ENCODE results near the gene CAMK2G. TPM values are rescaled to one million over a fixed set of nuclear protein-coding genes. Genes with fewer than 3 reads are reported as not detected.
A peak's percentile ranks its signal among the peaks of the same experiment; 100 is the strongest.
"Not testable (repeated sequence)": the region's sequence is repeated elsewhere in the genome, so short reads cannot be mapped to it uniquely, and the experiment has no call there.

The CAMK2G gene
- total and polyA plus RNA-seq, 2 experiments from 2014 or later: 30.6 to 34.1 TPM

DNA sequence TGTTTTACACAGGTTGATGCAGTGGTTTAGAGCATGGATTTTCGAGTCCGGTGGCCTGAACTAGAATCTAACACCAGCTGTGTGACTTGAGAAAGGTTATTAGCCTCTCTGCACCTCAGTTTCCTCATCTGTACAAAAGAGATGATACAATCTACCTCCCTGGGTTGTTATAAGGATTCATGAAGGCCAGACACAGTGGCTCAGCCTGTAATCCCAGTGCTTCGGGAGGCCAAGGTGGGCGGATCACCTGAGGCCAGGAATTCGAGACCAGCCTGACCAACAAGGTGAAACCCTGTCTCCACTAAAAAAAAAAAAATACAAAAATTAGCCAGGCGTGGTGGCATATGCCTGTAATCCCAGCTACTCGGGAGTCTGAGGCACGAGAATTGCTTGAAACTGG, 45.1 kb upstream of the CAMK2G start:
- Histone ChIP-seq H2AFZ (peak overlapping the region; percentile 15; the same call in 1 of the 2 replicates), H3K4me1 (ENCODE audit: insufficient read depth) (peaks cover 16% of the 10 kb centered on the region)
- not testable (repeated sequence) for H3K27me3 Mint-ChIP-seq (ENCODE audit: insufficient read depth, low read depth, poor library complexity); H3K4me2 ChIP-seq; H3K4me3 Mint-ChIP-seq; H3K4me3 ChIP-seq; H3K27ac Mint-ChIP-seq; H3K36me3 ChIP-seq (ENCODE audit: insufficient read depth); H4K20me1 ChIP-seq (replicated peaks; ENCODE audit: insufficient read depth); H3K79me2 ChIP-seq (replicated peaks; ENCODE audit: insufficient read depth); DNase-seq (ENCODE audit: low spot score); H3K27me3 ChIP-seq (ENCODE audit: insufficient read depth); ATAC-seq; H3K9me2 ChIP-seq (ENCODE audit: insufficient read depth); H3F3A ChIP-seq (replicated peaks; ENCODE audit: low read depth); H3K27ac ChIP-seq (ENCODE audit: low read depth); H3K9me3 Mint-ChIP-seq
- Mint-ChIP-seq H3K4me1 (peaks cover 20% of the 10 kb centered on the region), H3K36me3 (ENCODE audit: low read depth) (peaks cover 14% of the 10 kb centered on the region)

DNA sequence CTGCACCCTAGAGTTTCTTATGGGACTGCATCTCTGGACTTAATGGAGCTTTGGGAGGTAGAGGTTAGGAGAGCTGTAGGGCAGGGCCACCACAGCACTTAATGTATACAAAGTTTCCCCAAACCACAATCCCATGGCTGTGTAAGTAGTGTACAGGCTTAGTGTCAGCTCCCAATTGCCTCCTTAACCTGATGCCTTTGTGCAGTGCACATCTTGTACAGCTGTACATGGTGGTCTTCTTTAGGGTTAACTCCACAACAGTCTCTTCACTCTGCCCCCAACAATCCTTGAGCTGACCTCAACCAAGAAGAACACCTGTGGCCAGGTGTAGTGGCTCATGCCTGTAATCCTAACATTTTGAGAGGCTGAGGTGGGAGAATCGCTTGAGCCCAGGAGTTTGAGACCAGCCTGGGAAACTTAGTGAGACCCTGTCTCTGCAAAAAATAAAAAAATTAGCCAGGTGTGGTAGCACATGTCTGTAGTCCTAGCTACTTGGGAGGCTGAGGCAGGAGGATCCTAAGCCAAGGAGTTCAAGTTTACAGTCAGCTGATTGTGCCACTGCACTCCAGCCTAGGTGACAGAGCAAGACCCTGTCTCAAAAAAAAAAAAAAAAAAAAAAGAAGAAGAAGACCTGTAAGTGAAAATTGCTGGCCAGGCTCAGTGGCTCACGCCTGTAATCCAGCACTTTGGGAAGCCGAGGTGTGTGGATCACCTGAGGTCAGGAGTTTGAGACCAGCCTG, 43.4 kb upstream of the CAMK2G start:
- TF ChIP-seq POLR2AphosphoS5 (IDR thresholded peaks at IDR 0.05; ENCODE audit: low read depth) (no peak), ZNF331 (CRISPR knock-in tag; IDR thresholded peaks at IDR 0.05; ENCODE audit: low read depth) (no peak), CREB1 (CRISPR knock-in tag; IDR thresholded peaks at IDR 0.05; ENCODE audit: low read depth) (no peak)
- Mint-ChIP-seq H3K9me3 (no peaks in the 10 kb centered on the region), H3K27ac (no peak overlapping the region), H3K4me3 (no peak overlapping the region), H3K27me3 (ENCODE audit: insufficient read depth, low read depth, poor library complexity) (peaks cover 7% of the 10 kb centered on the region), H3K36me3 (ENCODE audit: low read depth) (peaks cover 19% of the 10 kb centered on the region), H3K4me1 (peaks cover 21% of the 10 kb centered on the region)
- Histone ChIP-seq H3K4me1 (ENCODE audit: insufficient read depth) (peaks cover 12% of the 10 kb centered on the region), H3K79me2 (replicated peaks; ENCODE audit: insufficient read depth) (no peaks in the 10 kb centered on the region), H3K4me3 (no peak overlapping the region), H3K27ac (ENCODE audit: low read depth) (no peak overlapping the region), H3K4me2 (no peak overlapping the region), H3K9me2 (ENCODE audit: insufficient read depth) (0 out of 2 replicates have a peak, but pooled peaks cover 3% of the 10 kb centered on the region), H3K27me3 (ENCODE audit: insufficient read depth) (peaks cover 6% of the 10 kb centered on the region), H3F3A (replicated peaks; ENCODE audit: low read depth) (peaks cover 6% of the 10 kb centered on the region; the same call in 1 of the 2 replicates), H4K20me1 (replicated peaks; ENCODE audit: insufficient read depth) (no peaks in the 10 kb centered on the region), H2AFZ (no peak overlapping the region), H3K36me3 (ENCODE audit: insufficient read depth) (no peaks in the 10 kb centered on the region)
- DNase-seq (ENCODE audit: low spot score) (no peak), ATAC-seq (no peak)

DNA sequence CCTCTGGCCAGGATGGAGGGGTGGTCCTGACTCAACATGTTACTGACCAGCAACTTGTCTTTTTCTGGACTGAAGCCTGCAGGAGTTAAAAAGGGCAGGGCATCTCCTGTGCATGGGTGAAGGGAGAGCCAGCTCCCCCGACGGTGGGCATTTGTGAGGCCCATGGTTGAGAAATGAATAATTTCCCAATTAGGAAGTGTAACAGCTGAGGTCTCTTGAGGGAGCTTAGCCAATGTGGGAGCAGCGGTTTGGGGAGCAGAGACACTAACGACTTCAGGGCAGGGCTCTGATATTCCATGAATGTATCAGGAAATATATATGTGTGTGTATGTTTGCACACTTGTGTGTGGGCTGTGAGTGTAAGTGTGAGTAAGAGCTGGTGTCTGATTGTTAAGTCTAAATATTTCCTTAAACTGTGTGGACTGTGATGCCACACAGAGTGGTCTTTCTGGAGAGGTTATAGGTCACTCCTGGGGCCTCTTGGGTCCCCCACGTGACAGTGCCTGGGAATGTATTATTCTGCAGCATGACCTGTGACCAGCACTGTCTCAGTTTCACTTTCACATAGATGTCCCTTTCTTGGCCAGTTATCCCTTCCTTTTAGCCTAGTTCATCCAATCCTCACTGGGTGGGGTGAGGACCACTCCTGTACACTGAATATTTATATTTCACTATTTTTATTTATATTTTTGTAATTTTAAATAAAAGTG, 42.6 kb upstream of the CAMK2G start:
- no peak overlapping the region; the same call in 2 of the 3 replicates for H3K4me3 Mint-ChIP-seq
- H3K4me2 ChIP-seq: no peak overlapping the region
- ATAC-seq: no peak

More for the DNA sequence above, 42.6 kb upstream of the CAMK2G start:
- peaks cover 14% of the 10 kb centered on the region for H3K4me1 ChIP-seq (ENCODE audit: insufficient read depth)
- DNase-seq (ENCODE audit: low spot score): no peak
- no peak overlapping the region for H2AFZ ChIP-seq
- H3F3A ChIP-seq (replicated peaks; ENCODE audit: low read depth): peaks cover 3% of the 10 kb centered on the region; the same call in 1 of the 2 replicates
- H3K4me3 ChIP-seq: no peak overlapping the region
- H3K27me3 Mint-ChIP-seq (ENCODE audit: insufficient read depth, low read depth, poor library complexity): peaks cover 15% of the 10 kb centered on the region
- H3K4me1 Mint-ChIP-seq: peaks cover 22% of the 10 kb centered on the region
- H3K9me3 Mint-ChIP-seq: no peaks in the 10 kb centered on the region
- no peaks in the 10 kb centered on the region for H4K20me1 ChIP-seq (replicated peaks; ENCODE audit: insufficient read depth)
- H3K79me2 ChIP-seq (replicated peaks; ENCODE audit: insufficient read depth): no peaks in the 10 kb centered on the region
- H3K36me3 ChIP-seq (ENCODE audit: insufficient read depth): no peaks in the 10 kb centered on the region; the same call in 1 of the 2 replicates
- H3K9me2 ChIP-seq (ENCODE audit: insufficient read depth): 0 out of 2 replicates have a peak, but pooled peaks cover 3% of the 10 kb centered on the region
- H3K27ac ChIP-seq (ENCODE audit: low read depth): no peak overlapping the region
- no peak overlapping the region for H3K27ac Mint-ChIP-seq
- TF ChIP-seq ZNF114 (CRISPR knock-in tag; IDR thresholded peaks at IDR 0.05): no peak
- H3K36me3 Mint-ChIP-seq (ENCODE audit: low read depth): peaks cover 20% of the 10 kb centered on the region
- peaks cover 14% of the 10 kb centered on the region for H3K27me3 ChIP-seq (ENCODE audit: insufficient read depth)

All from GM23338 (cell line).